Activated CD4-positive, alpha-beta T cell treated with anti-CD3 and anti-CD28 coated beads, Interleukin-2, amount 50 U/mL, for 48 hours (primary cell): ENCODE results near the gene EIF3K.
A peak's percentile ranks its signal among the peaks of the same experiment; 100 is the strongest.
"Not testable (repeated sequence)": the region's sequence is repeated elsewhere in the genome, so short reads cannot be mapped to it uniquely, and the experiment has no call there.

Experiments
- DNase-seq, 2 experiments: peaks; one replicate each; pipeline ENCODE4 v3.0.0-alpha.2; 2020

EIF3K gene

DNA sequence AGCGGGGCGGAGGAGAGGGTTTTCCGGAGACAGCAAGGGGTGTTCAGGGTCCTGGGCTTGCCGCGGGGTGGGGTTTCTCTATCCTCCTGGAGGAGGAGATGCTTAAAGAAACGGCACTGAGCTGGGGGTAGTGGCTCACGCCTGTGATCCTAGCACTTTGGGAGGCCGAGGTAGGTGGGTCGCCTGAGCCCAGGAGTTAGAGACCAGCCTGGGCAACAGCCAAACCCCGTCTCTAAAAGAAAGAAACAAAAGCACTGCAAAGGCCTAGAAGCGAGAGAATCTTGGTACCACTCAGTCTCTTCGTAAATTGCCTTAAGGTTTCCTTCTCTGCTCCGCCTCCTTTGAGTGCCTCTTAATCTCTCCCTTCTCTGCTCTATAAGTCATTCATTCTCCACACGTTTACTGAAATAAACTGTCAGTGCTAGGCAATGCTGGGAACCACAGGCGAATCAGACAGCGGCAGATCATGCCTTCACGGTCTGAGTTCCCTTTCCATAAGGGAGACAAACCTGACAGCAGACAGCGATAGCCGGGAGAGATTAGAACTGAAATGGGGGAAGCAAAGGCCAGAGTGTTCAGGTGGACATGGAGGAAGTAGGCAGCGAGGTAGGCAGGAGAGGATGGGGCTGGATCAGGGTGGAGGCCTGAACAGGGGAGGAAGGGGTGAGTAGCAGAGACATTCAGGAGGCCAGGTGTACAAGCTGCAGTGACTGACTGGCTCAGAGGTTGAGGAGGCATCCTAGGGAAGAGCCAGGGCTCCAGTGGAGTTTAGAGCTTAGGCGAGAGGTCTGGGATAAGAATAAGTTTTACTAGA lies 580 bp downstream of the EIF3K start:
- DNase-seq = no peak

DNA sequence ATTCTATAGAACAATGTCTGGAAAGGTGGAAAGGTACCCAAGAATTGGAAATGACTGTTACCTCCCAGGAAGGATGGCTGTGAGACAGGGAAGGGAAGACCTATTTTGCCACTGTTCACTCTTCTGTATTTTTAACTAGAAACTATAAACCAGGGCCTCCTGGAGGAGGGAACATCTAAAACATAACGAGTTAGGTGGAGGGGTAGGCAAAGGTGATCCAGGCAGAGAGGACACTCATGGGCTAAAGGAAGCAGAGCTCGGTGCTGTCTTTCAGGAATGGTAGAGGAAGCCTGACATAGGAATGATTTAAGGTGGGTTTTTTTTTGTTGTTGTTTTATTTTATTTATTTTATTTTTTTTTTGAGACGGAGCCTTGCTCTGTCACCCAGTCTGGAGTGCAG lies 5.8 kb downstream of the EIF3K start:
- no peak for DNase-seq

DNA sequence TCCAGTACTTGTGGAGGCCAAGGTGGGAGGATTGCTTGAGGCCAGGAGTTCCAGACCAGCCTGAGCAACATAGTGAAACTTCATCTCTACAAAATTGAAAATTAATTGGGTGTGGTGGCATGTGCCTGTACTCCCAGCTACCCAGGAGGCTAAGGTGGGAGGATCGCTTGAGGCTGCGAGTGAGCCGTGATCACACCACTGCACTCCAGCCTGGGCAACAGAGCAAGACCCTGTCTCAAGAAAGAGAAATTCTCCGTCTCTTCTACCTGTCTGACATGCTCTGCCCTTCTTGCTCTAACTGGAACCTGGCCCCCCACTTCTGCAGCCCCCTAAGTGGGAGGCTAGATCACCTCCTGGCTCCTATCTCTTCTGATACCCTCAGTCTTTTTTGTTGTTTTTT lies 7.4 kb downstream of the EIF3K start:
- no peak for DNase-seq

DNA sequence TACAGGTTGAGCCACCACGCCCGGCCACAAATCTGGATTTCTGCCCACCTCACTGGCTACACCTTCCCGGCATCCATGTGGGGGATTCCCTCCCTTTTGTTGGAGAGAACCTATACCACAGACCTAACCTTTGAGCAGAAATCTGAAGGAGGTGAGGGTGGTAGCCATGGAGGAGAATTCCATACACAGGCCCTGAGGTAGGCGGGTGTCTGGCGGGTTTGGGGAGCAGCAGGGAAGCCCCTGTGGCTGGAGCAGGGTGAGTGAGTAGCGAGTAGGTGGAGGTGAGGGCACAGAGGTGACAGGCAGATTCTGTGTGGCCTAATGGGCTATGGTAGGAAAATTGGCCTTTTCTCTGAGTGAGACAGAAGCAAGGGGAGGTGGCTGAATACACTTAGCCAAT lies 10.6 kb downstream of the EIF3K start:
- DNase-seq = no peak

DNA sequence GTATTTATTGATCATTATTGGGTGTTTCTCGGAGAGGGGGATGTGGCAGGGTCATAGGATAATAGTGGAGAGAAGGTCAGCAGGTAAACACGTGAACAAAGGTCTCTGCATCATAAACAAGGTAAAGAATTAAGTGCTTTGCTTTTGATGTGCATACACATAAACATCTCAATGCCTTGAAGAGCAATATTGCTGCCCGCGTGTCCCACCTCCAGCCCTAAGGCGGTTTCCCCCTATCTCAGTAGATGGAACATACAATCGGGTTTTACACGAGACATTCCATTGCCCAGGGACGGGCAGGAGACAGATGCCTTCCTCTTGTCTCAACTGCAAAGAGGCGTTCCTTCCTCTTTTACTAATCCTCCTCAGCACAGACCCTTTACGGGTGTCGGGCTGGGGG lies 12.3 kb downstream of the EIF3K start:
- not testable (repeated sequence) for DNase-seq

DNA sequence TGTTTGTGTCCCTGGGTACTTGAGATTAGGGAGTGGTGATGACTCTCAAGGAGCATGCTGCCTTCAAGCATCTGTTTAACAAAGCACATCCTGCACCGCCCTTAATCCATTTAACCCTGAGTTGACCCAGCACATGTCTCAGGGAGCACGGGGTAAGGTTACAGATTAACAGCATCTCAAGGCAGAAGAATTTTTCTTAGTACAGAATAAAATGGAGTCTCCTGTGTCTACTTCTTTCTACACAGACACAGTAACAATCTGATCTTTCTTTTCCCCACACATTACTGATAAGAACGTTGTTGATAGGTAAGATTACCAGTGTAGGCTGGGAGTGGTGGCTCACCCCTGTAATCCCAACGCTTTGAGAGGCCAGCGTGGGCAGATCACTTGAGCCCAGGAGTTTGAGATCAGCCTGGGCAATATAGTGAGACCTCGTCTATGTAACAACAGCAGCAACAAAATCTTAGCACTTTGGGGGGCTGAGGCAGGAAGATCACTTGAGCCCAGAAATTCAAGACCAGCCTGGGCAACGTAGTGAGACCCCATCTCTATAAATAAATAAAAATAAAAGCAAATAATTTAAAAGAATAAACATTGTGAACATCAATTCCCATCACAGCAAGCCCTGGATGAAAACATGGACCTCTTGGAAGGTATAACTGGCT lies 13.0 kb downstream of the EIF3K start:
- DNase-seq = not testable (repeated sequence)

DNA sequence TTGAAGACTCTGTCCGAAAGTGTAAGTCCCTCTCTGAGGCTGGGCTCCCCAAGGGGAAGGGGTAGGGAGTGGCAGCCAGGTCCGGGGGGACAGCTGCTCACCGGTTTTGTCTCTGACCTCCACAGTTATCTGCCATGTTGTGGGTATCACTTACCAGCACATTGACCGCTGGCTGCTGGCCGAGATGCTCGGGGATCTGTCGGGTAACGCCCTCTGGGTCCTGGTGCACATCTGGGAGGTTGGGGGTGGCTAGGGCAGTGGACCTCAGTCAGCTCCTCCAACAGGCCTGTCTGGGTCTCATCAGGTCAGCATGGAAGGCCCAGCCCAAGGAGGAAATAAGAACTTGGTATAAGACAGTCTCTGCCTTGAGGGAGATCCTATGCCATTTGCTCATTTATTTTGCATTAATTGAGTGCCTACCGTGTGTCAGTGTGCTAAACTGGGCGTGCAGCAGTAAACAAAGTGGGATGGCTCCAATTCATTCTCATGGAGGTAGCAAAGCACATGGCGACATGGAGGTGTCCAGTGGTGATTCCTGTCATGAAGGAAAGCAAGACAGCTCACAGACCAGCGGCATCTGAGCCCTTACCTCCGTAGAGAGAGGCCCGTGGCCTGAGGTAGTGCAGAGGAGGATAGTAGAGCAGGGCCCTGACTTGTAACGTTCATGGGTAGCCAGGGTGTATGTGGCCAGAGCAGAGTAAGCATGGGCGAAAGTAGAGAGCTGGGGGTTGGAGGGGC lies 13.7 kb downstream of the EIF3K start:
- DNase-seq = no peak

DNA sequence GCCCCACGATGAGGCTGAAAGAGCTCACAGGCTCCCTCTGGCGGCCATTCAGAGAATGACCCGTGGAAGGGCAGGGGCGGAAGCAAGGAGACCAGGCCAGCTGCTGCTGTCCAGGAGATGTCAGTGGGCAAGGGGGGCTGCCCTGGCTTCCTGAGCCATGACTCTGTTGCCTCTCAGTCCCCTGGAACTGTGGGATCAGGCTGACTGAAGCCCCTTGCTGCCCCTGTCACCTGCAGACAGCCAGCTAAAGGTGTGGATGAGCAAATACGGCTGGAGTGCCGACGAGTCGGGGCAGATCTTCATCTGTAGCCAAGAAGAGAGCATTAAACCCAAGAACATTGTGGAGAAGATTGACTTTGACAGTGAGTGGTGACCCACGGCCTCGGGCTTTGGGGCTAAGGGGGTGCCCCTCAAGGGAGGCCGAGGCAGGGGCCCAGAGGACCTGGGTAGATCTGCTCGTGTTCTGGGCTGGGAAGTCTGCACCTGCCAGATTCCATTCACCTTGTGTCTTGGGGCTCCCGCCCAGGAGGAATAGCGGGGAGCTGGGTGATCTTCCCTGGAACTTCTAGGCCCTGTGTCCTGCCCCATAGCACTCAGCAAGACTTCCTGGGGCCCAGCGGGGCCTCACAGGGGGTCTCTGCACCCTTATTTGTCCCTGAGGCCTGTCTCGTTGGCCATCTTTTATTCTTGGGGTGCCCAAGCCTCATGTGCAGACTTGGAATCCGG lies 15.9 kb downstream of the EIF3K start:
- peak; percentile 77 to 84 for DNase-seq

DNA sequence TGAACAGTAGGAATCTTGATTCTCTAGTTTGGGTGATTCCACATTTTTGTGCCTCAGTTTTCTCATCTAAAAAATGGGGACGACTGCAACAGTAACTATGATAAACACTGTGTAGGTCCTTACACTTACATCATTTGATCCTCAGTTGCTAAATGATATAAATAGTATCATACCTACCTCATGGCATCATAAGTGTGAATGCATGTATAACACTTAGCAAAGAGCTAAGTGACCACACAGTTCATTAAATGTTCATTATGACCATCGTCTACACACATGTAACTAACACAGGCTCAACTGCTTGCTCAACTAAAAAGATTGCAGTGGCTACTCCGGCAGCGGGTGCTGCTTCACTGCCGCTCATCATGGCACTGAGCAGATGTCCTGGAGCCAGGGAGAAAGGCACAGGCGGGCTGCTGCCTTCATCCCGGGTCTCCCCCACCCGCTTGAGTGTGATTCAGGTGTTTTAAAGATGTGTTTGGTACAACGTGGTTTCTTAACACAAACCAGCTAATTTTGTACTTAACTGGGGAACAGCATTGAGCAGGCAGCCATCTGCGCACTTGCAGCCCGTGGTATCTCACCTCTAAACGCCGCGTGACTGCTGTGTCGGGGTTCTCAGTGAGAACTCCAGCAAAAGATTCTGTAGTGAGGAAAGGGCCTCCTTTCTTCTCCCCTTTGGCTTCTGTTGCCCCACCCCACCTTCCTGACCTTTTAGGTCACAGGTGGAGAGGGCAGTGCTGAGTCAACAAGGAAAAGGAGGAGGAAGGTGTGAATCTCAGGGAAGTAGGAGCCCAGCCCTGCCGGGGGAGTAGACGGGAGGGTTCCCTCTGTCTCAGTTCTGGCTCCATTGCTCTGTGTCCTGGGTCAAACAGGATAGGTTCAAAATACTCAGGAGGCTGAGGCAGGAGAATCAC lies 16.8 kb downstream of the EIF3K start:
- DNase-seq = no peak

DNA sequence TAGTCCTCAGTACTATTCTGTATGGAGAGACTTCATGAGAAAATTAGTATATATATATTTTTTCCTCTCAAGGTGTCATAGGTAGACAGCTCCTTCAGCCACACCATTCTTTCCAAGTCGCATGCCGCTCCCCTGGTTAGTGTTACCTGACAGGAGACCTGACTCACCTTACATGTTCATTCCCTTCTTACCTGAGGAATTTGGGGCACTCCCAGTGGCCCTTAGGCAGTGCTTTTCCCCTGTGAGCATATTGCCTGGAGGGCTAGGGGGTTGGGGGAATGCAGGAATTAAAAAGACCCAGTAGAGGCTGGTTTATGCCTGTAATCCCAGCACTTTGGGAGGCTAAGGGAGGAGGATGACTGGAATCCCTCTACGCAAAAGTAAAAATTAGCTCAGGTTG lies 19.5 kb downstream of the EIF3K start:
- DNase-seq = no peak

DNA sequence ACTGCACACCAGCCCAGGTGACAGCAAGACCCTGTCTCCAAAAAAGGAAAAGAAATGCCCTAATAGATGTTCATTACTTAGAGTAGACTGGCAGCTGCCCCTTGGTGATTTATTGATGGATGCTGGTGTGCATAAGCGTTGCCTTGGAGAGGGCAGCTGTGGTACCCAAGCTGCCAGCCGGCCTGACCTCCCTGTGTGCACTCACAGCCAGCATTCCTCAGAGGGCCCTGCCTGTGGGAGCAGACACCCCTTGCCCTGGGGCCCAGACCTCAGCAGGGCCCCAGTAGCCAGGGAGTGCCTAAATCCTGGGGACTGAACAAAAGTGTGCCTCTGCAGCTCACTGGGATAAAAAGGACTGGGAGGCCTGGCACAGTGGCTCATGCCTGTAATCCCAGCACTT lies 20.7 kb downstream of the EIF3K start:
- DNase-seq = no peak

DNA sequence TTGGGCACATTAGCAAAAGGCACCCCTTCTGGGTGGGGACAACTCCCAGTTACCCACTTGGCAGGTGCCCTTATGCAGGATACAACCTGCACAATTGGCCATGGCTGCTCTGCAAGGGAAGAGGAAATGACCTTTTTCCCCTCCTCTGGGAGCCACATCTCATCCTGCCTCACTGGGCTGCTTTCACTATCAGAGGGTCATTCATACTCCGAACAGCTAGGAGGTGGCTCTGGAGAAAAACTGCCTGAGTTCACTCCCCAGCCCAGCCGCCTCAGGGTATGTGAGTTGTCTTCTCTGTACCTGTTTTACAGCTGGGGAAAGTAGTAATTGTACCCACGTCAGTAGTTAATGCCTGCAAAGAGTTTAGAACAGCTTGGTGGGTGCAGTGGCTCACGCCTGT lies 21.4 kb downstream of the EIF3K start:
- no peak for DNase-seq

DNA sequence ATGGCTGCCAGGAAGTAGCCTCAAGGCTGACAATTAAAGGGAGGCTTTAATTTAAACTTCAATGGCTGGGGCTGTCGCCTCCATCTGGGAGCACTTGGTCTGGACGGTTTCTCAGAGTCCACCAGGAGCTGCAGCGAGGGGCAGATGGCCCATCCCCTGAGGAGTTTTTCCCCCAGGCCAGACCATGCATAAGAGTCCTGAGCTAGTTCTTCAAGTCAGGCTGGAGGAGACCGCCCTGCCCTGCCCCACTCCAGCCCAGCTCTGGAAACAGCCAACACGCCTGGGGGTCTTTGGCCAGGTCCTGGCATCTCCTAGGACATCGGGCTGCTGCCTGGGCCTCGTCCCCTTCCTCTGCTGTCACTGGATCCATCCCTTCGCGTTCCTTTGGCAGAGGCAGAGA lies 23.2 kb downstream of the EIF3K start:
- no peak for DNase-seq

DNA sequence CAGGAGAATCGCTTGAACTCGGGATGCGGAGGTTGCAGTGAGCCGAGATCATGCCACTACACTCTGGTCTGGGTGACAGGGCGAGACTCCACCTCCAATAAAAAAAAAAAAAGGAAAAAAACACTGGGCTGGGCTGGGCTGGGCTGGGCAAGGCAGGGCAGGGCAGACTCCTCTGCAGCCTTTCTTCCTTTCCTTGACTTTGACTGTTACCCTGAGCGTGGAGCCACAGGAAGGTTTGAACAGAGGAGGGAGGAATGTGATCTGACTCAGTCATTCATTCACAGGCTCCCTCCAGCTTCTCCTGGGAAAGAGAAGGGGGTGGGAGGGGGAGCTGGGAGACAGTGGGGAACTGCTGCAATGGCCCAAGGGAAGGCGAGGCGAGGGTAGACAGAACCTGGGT lies 25.7 kb downstream of the EIF3K start:
- DNase-seq = no peak

DNA sequence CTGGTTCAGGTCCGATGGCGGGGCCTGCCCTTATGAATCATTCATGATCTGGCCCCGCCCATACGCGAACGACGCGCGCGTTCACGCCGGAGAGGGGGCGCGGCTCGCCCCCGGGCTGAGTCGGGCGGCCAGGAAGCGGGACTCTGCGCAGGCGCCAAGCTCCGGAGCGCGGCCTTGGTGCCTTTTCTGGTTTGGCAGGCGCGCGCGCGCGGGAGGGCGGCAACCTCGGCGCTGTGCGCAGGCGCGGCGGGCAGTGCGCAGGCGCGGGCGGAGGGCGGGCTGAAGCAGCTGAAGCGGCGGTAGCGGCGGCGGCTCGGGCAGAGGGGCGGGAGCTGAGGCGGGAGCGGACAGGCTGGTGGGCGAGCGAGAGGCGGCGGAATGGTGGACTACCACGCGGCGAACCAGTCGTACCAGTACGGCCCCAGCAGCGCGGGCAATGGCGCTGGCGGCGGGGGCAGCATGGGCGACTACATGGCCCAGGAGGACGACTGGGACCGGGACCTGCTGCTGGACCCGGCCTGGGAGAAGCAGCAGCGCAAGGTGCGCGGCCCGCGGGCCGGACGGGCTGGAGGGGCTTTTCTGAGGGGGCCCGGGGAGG lies 28.5 kb downstream of the EIF3K start, which contains the start of gene ACTN4:
Gene ACTN4 (plus strand): TSS at position 282 of the 598 bp plus-strand sequence. CDS start 97 bp downstream, at position 379.
- DNase-seq = peak; percentile 100

DNA sequence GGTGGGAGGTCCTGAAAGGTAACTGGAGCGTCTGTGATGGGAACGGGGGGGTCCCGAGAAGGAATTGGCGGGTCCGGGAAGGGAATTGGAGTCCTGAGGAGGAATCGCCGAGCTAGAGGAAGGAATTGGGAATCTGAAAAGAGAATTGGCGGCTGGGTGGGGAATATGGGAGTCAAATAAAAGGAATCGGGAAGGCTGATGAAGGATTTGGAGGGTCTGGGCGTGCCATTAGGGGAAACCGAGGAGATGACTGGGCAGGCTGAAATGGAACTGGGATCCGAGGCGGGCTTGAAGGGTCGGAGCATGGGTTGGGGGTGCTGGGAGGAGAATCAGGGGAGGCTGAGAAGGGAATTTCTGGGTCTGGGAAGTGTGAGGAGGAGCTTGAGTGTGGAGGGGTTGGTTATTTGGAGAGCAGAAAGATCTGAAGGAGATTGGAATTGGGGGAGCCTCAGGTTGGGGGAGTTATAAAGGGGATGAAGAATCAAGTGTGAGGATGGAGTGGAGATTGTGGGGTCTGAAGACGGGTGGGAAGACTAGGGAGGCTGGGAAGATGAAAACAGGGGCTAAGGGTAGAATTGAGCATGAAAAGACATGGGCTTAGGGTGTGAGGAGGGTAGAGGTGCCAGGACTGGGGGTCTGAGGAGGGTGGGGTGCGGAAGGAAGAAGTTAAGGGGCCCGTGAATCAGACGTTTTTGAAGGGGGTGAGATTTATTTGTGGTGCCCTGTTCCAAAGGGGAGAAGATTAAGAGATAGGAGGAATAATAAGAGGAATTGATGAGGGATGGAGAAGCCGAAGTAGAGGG lies 29.2 kb downstream of the EIF3K start:
- DNase-seq = no peak

DNA sequence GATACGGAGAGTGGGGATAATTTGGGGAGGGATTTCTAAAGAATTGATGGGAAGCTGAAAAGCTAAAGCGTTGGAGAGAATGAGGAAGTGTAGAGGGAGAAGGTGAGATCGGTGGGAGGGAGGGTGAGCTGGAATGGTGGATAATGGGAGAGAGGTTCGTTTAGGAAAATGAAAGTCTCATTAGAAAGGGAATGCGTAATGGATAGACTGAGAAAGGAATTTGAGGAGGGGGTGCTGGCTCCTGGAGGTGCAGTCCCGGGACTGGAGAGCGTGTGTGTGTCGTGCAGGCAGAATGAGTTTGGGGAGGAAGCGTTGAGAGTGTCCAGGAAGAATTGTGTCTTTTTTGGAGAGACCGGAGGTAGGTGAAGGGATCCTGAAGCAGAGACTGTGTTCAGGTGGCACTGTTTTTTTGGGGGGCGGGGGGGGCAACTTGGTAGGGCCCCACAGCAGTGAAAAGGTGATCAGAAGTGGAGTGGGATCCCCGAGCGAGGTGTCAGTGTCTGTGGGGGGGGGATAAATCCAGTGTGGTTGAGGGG lies 29.8 kb downstream of the EIF3K start:
- no peak for DNase-seq

DNA sequence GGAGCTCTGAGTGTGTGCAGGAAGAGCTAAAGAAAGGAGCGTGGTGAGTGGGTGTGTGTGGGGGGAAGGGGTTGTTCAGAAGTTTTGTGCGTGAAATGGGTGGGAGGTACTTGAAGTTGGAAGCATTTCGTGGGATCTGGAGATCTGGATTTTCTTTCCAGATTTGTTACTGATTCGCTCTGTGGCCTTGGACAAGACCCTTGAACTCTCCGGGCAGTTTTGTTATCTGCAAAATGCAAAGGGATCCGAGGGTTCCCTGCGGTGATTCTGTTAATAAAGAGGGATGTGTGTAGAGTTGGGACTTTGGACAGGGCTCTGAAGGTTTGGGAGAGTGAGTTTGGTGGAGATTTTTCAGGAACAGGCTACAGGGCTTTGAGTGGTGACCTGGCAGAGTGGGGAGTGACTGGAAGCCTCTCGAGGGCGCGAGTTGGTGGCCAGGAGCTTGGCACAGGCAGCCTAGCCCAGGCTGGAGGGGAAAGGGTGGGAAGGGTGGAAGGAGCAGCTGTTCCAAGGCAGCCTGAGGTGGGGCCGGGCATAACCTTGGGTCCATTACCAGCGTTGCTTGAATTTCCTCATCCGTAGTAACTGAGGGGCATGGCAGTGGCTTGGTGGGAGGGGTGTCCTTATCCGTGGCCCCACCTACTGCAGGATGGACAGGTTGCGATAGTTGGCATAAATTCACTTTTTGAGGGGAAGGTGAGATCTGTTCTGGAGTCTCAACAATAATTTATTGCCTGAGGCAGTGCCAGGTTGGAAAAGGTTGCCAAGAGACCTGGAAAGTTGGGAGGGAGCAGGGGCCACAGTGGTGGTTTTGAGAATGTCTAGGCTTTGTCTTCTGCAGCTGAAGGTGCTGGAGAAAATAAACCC lies 30.6 kb downstream of the EIF3K start:
- no peak for DNase-seq

DNA sequence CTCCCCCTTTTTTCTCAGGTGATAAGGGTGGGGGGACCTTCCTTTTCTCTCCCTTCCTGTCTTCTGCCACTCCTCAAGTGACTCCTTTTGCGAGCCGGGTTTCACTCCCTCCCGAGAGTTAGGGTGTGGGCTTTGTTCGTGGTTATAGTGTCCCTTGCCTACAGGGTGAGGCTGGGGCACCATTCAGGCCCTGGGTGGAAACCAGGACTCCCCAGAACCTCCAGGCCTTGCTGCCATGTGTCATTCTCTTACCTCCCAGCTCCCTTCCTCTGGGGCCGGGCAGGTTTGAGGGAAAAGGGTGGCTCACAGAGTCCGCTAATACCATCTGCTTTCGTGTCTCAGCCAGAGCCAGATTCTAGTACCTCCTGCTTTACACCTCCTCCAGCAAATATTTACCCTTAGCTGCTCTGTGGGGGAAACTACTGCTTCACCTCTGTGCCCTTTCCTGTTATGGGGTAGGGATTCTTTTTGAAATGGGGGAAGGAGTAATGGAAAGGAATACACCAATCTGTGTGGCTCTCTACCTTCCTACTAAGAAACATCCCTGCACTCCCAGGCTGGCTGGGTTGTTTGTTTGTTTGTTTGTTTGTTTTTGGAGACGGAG lies 31.3 kb downstream of the EIF3K start:
- DNase-seq = no peak
